Esophagus (tissue), 2 donors: ENCODE results near the gene SLC35F3. TPM values are rescaled to one million over a fixed set of nuclear protein-coding genes. Genes with fewer than 3 reads are reported as not detected.

Experiments
- H3K27ac ChIP-seq, 2 donors: one replicate each; pipeline ENCODE4 v1.5.1; 2013; ENCODE audit warnings: low read depth in 2 of 2, mild to moderate bottlenecking in 2 of 2, inconsistent platforms in 1 of 2, low read length in 1 of 2, moderate library complexity in 1 of 2
- H3K27me3 ChIP-seq, 2 donors: one replicate each; pipeline ENCODE4 v1.6.1; 2013; ENCODE audit warnings: low read length in 2 of 2, control low read depth in 1 of 2, mild to moderate bottlenecking in 1 of 2; ENCODE audit not compliant: insufficient read depth in 2 of 2, control insufficient read depth in 1 of 2
- H3K36me3 ChIP-seq, 2 donors: one replicate each; pipeline ENCODE4 v1.6.1; 2013; ENCODE audit warnings: low read length in 1 of 2; ENCODE audit not compliant: control insufficient read depth in 2 of 2, insufficient read depth in 2 of 2
- H3K4me1 ChIP-seq, 2 donors: one replicate each; pipeline ENCODE4 v1.6.1; 2013; ENCODE audit warnings: low read length in 1 of 2; ENCODE audit not compliant: control insufficient read depth in 2 of 2, insufficient read depth in 2 of 2
- H3K4me3 ChIP-seq, 2 donors: one replicate each; pipeline ENCODE4 v1.5.1; 2013; ENCODE audit warnings: low read length in 2 of 2, mild to moderate bottlenecking in 2 of 2, low read depth in 1 of 2, moderate library complexity in 1 of 2
- H3K9me3 ChIP-seq, 2 donors: one replicate each; pipeline ENCODE4 v1.6.1; 2013; ENCODE audit warnings: mild to moderate bottlenecking in 2 of 2, low read depth in 1 of 2, low read length in 1 of 2, moderate library complexity in 1 of 2; ENCODE audit not compliant: control insufficient read depth in 2 of 2, insufficient read depth in 1 of 2
- WGBS, 2 donors: extraction: QIAGEN DNeasy Blood & Tissue Kit; methylation state at CpG; one replicate each; pipeline ENCODE4 v1.1.7; 2013; 5-methylcytosine and 5-hydroxymethylcytosine counted together
- polyA plus RNA-seq, 2 donors: library from polyadenylated mRNA; stranded (reverse); fragments of 200-250 nt; gene quantifications; one replicate each; pipeline ENCODE4 v1.2.3, GENCODE V29; 2013
- donor health status: healthy with polysubstance abuse.
- donor health status: Bipolar disorder and iron deficiency.

The SLC35F3 gene
- polyA plus RNA-seq, 2 donors, result 0.24 to 0.69 TPM

GRCh38 chr1:234235434-234235881, 331.0 kb downstream of the SLC35F3 start:
- Histone ChIP-seq H3K9me3 (no peaks in the 10 kb centered on the region), H3K27ac (no peak overlapping the region), H3K36me3 (no peaks in the 10 kb centered on the region), H3K4me3 (no peak overlapping the region), H3K4me1 (no peaks in the 10 kb centered on the region), H3K27me3 (no peaks in the 10 kb centered on the region)
- 43 to 48% methylated on average over 4 of the region's 4 CpGs for WGBS, 2 donors

- Histone ChIP-seq H3K4me1 (no peaks in the 10 kb centered on the region), H3K4me3 (no peak overlapping the region), H3K27ac (no peak overlapping the region), H3K9me3 (no peaks in the 10 kb centered on the region), H3K36me3 (no peaks in the 10 kb centered on the region), H3K27me3 (no peaks in the 10 kb centered on the region)
- WGBS, 2 donors, result 87 to 94% methylated on average over 2 of the region's 2 CpGs
Observed at GRCh38 chr1:234237393-234237792, 332.9 kb downstream of the SLC35F3 start.

GRCh38 chr1:234238060-234238459, 333.6 kb downstream of the SLC35F3 start:
- H3K27ac ChIP-seq, result no peak overlapping the region
- 89 to 91% methylated on average over 1 of the region's 1 CpG for WGBS, 2 donors
- H3K36me3 ChIP-seq, result no peaks in the 10 kb centered on the region
- H3K27me3 ChIP-seq, result no peaks in the 10 kb centered on the region
- H3K4me3 ChIP-seq, result no peak overlapping the region
- no peaks in the 10 kb centered on the region for H3K9me3 ChIP-seq
- H3K4me1 ChIP-seq, result no peaks in the 10 kb centered on the region

GRCh38 chr1:234239515-234239914, 335.0 kb downstream of the SLC35F3 start:
- no peaks in the 10 kb centered on the region for H3K9me3 ChIP-seq
- 89 to 95% methylated on average over 2 of the region's 2 CpGs for WGBS, 2 donors
- no peak overlapping the region for H3K4me3 ChIP-seq
- no peaks in the 10 kb centered on the region for H3K36me3 ChIP-seq
- no peaks in the 10 kb centered on the region for H3K4me1 ChIP-seq
- H3K27me3 ChIP-seq, result no peaks in the 10 kb centered on the region
- H3K27ac ChIP-seq, result no peak overlapping the region

- 92 to 94% methylated on average over 9 of the region's 9 CpGs for WGBS, 2 donors
- Histone ChIP-seq H3K27me3 (no peaks in the 10 kb centered on the region), H3K36me3 (no peaks in the 10 kb centered on the region), H3K27ac (no peak overlapping the region), H3K4me3 (no peak overlapping the region), H3K9me3 (no peaks in the 10 kb centered on the region), H3K4me1 (no peaks in the 10 kb centered on the region)
Observed at GRCh38 chr1:234239936-234240335, 335.5 kb downstream of the SLC35F3 start.

GRCh38 chr1:234240680-234241079, 336.2 kb downstream of the SLC35F3 start:
- H3K4me1 ChIP-seq, result no peaks in the 10 kb centered on the region
- H3K27me3 ChIP-seq, result no peaks in the 10 kb centered on the region
- H3K27ac ChIP-seq, result no peak overlapping the region
- H3K9me3 ChIP-seq, result no peaks in the 10 kb centered on the region
- H3K36me3 ChIP-seq, result no peaks in the 10 kb centered on the region
- no peak overlapping the region for H3K4me3 ChIP-seq

- Histone ChIP-seq H3K27me3 (no peaks in the 10 kb centered on the region), H3K4me3 (no peak overlapping the region), H3K4me1 (no peaks in the 10 kb centered on the region), H3K9me3 (no peaks in the 10 kb centered on the region), H3K36me3 (no peaks in the 10 kb centered on the region), H3K27ac (no peak overlapping the region)
- WGBS, 2 donors, result 94 to 96% methylated on average over 5 of the region's 5 CpGs
Observed at GRCh38 chr1:234241941-234242490, 337.5 kb downstream of the SLC35F3 start.

GRCh38 chr1:234243521-234244260, 339.2 kb downstream of the SLC35F3 start:
- H3K27ac ChIP-seq, result no peak overlapping the region
- WGBS, 2 donors, result 58 to 65% methylated on average over 3 of the region's 3 CpGs
- no peaks in the 10 kb centered on the region for H3K27me3 ChIP-seq
- H3K36me3 ChIP-seq, result no peaks in the 10 kb centered on the region
- no peak overlapping the region for H3K4me3 ChIP-seq
- peaks cover 0 to 5% of the 10 kb centered on the region in 2 donors for H3K9me3 ChIP-seq
- H3K4me1 ChIP-seq, result no peaks in the 10 kb centered on the region

GRCh38 chr1:234244482-234244881, 340.0 kb downstream of the SLC35F3 start:
- Histone ChIP-seq H3K36me3 (no peaks in the 10 kb centered on the region), H3K4me3 (no peak overlapping the region), H3K9me3 (peaks cover 0 to 5% of the 10 kb centered on the region in 2 donors), H3K4me1 (no peaks in the 10 kb centered on the region), H3K27ac (no peak overlapping the region), H3K27me3 (no peaks in the 10 kb centered on the region)

- Histone ChIP-seq H3K4me3 (no peak overlapping the region), H3K36me3 (no peaks in the 10 kb centered on the region), H3K27ac (no peak overlapping the region), H3K27me3 (no peaks in the 10 kb centered on the region), H3K4me1 (no peaks in the 10 kb centered on the region), H3K9me3 (peaks cover 0 to 5% of the 10 kb centered on the region in 2 donors)
- 80 to 82% methylated on average over 5 of the region's 5 CpGs for WGBS, 2 donors
Observed at GRCh38 chr1:234246638-234247116, 342.2 kb downstream of the SLC35F3 start.
